Activated T-cell treated with anti-CD3 and anti-CD28 coated beads for 48 hours (primary cell): ENCODE measurements around the gene PTPRD.
"Not testable (repeated sequence)": the region's sequence is repeated elsewhere in the genome, so short reads cannot be mapped to it uniquely, and the experiment has no call there.

Source experiments
- DNase-seq: peaks from one replicate; pipeline ENCODE4 v3.0.0-alpha.2; 2020; ENCODE audit warnings: low read depth

The PTPRD gene

GRCh38 chr9:9498128-9498527 is 1114.7 kb downstream of the PTPRD start:
- no peak for DNase-seq

DNA sequence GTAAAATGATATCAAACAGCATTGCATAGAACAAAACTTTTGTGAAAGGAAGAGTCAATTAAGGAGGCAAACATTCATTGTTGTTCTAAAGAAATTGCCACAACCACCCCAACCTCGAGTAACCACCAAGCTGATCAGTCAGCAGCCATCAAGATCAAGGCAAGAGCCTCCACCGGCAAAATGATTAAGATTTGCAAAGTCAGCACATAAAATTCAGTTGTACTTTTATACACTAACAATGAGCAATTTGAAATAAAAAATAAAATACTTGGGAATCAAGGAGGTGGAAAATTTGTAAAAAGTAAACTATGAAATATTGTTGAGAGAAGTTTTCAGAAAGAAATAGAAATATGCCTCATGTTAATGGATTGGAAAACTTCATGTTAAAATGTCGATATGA is 1118.5 kb downstream of the PTPRD start:
- DNase-seq: no peak

GRCh38 chr9:9492506-9492905 is 1120.3 kb downstream of the PTPRD start:
- DNase-seq: no peak

DNA sequence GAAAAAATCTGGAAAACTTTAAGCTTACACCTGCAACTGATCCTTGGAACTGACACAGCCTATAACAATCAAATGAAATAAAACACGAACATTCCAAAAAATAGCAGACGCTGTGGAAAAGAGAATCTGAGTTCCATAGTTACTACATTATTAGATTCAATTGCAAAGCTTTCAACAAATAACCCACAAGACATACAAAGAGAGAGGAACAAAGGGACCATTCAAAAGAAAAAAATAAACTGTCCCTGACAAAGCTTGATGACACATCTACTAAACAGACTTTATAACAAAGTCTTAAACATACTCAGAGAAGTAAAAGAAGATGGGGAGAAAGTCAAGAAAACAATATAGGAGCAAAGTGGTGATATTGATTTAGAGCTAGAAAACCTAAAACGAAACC is 1123.6 kb downstream of the PTPRD start:
- no peak for DNase-seq

DNA sequence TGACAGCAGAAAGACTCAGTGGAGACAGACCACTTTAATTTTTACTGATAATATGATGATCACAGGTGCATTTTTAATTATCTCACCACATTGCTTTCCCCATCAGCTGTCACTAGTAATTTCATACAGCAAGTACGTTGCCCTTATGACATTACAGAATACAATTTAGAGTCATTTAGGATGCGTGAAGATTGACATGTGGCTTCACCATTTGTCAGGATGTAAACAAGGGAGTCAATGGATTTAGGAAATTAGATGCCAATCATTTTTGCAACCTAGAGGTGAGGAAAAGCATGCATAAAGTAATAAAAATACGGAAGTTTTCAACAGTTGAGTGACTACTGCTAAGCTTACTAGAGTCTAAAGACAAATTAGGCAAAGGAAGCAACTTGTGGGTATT is 1129.6 kb downstream of the PTPRD start:
- DNase-seq: no peak

DNA sequence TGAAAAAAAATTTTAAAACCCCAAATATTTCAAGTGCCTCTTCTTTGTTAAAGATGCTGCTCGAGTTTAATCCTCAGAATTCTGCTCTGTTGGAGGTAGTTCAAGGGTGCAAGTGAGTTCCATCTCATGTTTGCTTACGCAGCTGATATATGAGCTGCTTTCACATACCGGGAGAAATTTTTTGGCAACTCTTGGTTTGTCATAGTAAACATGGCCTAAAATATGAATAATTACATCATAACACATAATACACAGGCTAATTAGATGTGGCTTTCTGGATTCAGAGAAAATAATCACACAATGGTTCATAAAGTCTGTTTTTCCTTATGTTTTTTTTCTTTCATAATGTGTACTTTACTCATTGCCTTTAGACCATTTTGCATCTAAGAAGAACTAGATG is 1134.1 kb downstream of the PTPRD start:
- DNase-seq: no peak

DNA sequence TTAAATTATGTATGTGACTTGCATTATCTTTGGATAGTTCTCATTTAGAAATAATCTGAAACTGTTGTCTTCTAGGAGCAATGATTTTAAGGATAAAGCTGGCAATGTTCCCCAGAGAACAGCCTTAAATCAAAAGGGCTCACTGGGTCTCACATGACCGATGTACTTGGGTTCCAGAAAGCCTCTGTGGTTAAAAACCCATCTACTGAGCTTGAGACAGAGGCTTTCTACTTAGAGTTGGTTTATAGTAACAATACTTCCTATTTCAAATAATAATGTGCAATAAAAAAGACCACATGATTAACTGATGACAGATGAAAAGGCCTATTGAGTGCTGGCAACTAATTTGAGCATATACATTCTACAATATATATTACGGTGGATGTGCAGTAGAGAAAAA is 1143.5 kb downstream of the PTPRD start:
- no peak for DNase-seq

DNA sequence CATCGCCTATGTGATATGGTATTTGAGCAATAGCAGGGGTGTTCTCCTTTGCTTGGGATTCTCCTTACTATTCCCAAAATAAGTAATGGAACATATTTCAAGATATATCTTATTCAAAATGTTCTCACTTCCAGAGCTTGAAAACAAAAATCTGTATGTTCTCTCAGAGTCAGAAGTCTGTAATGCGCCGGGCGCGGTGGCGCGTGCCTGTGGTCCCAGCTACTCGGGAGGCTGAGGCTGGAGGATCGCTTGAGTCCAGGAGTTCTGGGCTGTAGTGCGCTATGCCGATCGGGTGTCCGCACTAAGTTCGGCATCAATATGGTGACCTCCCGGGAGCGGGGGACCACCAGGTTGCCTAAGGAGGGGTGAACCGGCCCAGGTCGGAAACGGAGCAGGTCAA is 1170.9 kb downstream of the PTPRD start:
- not testable (repeated sequence) for DNase-seq

GRCh38 chr9:9437641-9438040 is 1175.2 kb downstream of the PTPRD start:
- DNase-seq: no peak

GRCh38 chr9:9426454-9426853 is 1186.3 kb downstream of the PTPRD start:
- not testable (repeated sequence) for DNase-seq

GRCh38 chr9:9412241-9412640 is 1200.6 kb downstream of the PTPRD start:
- DNase-seq: no peak

- DNase-seq: no peak
Observed at GRCh38 chr9:9410736-9411135, 1202.1 kb downstream of the PTPRD start.

DNA sequence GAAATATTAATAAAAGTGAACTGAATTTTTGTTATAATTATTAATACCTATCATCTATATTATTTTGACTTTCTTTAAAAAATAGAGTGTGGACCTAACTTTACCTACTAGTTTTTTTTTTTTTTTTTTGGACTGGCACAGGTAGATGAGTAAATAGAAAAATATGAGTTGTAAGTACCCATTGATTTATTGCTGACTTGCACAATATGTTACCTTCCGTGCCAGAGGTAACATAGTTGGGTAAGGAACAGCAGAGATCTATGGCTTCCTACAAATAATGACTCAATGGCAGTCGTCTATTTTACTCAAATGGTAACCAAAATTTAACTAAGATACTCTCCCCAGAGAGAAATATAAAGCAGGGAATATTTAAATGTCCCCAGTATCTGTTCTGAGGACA is 1212.8 kb downstream of the PTPRD start:
- DNase-seq: no peak

- no peak for DNase-seq
Observed at GRCh38 chr9:9396518-9396917, 1216.3 kb downstream of the PTPRD start.

- no peak for DNase-seq
Observed at GRCh38 chr9:9395539-9395938, 1217.3 kb downstream of the PTPRD start.

DNA sequence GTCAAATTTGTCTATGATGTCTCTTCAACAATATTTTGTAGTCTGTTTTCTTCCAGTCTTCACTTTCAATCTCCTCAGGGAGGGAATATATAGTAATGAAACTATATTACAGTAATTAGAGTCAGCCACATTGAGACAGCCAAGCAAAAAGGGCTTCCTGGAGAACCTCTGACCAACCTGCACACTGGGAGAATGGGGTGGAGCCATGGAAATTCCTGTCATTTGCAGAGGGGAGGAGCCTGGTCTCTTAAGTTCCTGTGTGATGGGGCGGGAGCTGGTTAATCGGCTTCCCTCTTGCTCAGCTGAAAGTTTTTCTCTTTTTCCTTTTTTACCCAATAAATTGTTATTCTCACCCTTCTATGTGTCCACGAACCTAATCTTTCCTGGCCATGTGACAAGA is 1220.0 kb downstream of the PTPRD start:
- DNase-seq: no peak

GRCh38 chr9:9389904-9390303 is 1222.9 kb downstream of the PTPRD start:
- DNase-seq: no peak

DNA sequence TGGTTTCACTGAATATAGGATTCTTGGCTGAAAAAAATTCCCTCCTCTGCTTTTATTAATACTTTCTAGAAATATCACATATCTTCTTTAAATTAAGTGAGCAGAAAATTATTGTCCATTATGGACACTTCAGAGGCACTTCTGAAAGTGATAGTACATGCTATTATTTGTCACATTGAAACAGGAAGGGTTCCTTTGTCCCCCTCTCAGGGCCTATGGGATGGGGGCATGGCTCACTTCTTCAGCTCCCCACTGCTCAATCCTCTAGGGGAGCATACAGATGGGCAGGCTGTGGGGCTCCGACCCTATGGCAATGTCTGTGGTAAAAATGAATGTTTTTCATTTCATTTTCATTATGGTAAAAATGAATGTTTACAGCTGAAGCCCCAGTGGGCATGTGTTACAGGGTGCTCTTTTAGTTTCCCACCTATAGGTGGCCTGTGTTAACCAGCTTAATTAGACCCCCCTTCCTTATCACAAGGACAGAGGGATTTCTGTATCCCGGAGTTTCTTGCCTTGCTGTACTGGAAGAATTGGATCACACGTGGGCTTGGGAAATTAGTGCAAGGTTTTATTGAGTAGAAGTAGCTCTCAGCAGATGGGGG is 1225.2 kb downstream of the PTPRD start:
- DNase-seq: no peak

- no peak for DNase-seq
Observed at GRCh38 chr9:9362332-9362731, 1250.5 kb downstream of the PTPRD start.

GRCh38 chr9:9352877-9353481 is 1259.8 kb downstream of the PTPRD start:
- no peak for DNase-seq

GRCh38 chr9:9341203-9341602 is 1271.6 kb downstream of the PTPRD start:
- no peak for DNase-seq

- DNase-seq: no peak
Observed at GRCh38 chr9:9337129-9337528, 1275.7 kb downstream of the PTPRD start.

- DNase-seq: no peak
Observed at GRCh38 chr9:9326749-9327148, 1286.1 kb downstream of the PTPRD start.

DNA sequence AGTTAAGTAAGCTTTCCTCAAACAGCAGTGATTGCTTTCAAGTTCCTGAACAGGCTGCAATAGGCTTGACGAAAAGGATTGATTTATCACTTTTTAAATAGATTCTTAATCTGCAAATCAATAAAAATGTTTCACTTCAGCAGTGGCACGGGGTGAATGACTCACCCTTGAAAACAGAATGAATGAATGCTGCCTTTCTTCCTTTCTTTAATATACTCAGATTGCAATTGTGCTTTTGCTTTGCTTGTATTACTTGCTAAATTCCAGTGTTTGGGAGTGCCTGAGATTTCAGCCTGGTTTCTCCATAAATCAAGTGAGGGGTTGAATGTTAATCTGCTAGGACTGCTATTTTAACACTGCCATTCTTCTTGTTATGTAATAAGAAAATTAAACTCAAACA is 1293.8 kb downstream of the PTPRD start:
- DNase-seq: no peak
